ENCODE data around the gene COX6A2. TPM values are rescaled to one million over a fixed set of nuclear protein-coding genes. Genes with fewer than 3 reads are reported as not detected.

The COX6A2 gene
- total RNA-seq, 2 experiments from 2014 or later: not detected

DNA sequence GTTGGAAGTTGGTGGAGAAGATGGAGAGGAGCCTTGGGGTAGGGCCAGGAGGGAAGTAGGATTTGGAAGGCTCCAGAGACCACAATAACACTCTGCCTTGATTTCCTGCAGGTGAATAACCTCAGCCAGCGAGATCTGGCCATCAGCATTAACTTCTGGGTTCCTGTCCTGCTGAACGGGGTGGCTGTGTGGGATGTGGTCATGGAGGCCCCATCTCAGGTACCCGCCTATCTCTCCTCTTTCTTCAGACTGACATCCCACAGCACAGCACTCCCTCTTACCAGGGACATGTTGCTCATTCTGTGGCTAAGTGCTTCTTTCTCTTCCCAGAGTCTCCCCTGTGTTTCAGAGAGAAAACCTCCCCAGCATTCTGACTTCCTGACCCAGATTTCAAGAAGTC is 4.9 kb downstream of the COX6A2 start:
- Histone ChIP-seq H3K27ac (ENCODE audit: low read depth in 1 of 2, low read length in 2 of 2) (no peak overlapping the region), H3K4me3 (ENCODE audit: low read length) (no peak overlapping the region), H3K4me1 (ENCODE audit: insufficient read depth, low read length) (peaks cover 18% of the 10 kb centered on the region), H3K27me3 (ENCODE audit: control insufficient read depth in 1 of 2, insufficient read depth in 2 of 2, low read length in 2 of 2) (no peaks in the 10 kb centered on the region), H3K36me3 (ENCODE audit: insufficient read depth, low read length) (no peaks in the 10 kb centered on the region), H3K9me3 (ENCODE audit: control insufficient read depth in 1 of 2, insufficient read depth in 1 of 2, low read length in 2 of 2) (peaks cover 0 to 9% of the 10 kb centered on the region in 2 experiments)
- no peaks in the 10 kb centered on the region for H3K4me1 Mint-ChIP-seq (ENCODE audit: low read depth)
- DNase-seq (no peak), ATAC-seq (ENCODE audit: poor library complexity) (no peak)
- H3K4me3 Mint-ChIP-seq: no peak overlapping the region
- POLR2A ChIA-PET: no interaction called here
- H3K36me3 Mint-ChIP-seq (ENCODE audit: low read depth): no peaks in the 10 kb centered on the region
- intact Hi-C loops (cut with DNase I, micrococcal nuclease): no loop called here
- H3K27me3 Mint-ChIP-seq: peaks cover 15% of the 10 kb centered on the region
- TF ChIP-seq, protein P1, sequence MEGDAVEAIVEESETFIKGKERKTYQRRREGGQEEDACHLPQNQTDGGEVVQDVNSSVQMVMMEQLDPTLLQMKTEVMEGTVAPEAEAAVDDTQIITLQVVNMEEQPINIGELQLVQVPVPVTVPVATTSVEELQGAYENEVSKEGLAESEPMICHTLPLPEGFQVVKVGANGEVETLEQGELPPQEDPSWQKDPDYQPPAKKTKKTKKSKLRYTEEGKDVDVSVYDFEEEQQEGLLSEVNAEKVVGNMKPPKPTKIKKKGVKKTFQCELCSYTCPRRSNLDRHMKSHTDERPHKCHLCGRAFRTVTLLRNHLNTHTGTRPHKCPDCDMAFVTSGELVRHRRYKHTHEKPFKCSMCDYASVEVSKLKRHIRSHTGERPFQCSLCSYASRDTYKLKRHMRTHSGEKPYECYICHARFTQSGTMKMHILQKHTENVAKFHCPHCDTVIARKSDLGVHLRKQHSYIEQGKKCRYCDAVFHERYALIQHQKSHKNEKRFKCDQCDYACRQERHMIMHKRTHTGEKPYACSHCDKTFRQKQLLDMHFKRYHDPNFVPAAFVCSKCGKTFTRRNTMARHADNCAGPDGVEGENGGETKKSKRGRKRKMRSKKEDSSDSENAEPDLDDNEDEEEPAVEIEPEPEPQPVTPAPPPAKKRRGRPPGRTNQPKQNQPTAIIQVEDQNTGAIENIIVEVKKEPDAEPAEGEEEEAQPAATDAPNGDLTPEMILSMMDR (IDR thresholded peaks at IDR 0.05): no peak
- no peaks in the 10 kb centered on the region for H3K9me3 Mint-ChIP-seq
- H3K27ac Mint-ChIP-seq: no peak overlapping the region
- CTCF ChIA-PET: no interaction called here

DNA sequence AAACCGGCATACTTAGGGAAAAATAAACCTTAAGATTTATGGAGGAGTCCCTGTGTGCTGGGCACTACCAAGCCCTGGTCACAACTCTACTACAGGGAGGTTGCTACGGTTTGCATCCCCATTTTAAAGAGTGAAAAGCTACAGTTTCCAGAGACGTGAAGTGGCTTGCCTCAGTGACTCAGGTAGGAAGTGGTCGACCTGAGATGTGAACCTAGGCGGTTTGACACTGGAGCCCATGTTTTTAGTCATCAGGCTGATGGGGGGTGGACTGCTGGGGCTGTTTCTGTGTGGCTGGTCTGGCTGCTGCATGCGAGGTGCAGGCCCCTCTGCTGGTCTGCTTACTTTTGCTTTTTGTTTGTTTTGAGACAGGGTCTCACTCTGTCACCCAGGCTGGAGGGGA is 6.6 kb downstream of the COX6A2 start:
- ChIA-PET POLR2A (no interaction called here), CTCF (no interaction called here)
- Mint-ChIP-seq H3K4me3 (no peak overlapping the region), H3K36me3 (ENCODE audit: low read depth) (no peaks in the 10 kb centered on the region), H3K27me3 (peaks cover 20% of the 10 kb centered on the region), H3K4me1 (ENCODE audit: low read depth) (no peaks in the 10 kb centered on the region), H3K27ac (no peak overlapping the region), H3K9me3 (no peaks in the 10 kb centered on the region)
- no peak overlapping the region for H3K4me3 ChIP-seq (ENCODE audit: low read length)
- peaks cover 0 to 10% of the 10 kb centered on the region in 2 experiments for H3K9me3 ChIP-seq (ENCODE audit: control insufficient read depth in 1 of 2, insufficient read depth in 1 of 2, low read length in 2 of 2)
- intact Hi-C loops (cut with DNase I, micrococcal nuclease): no loop called here
- TF ChIP-seq, protein P1 (IDR thresholded peaks at IDR 0.05): no peak
- H3K27ac ChIP-seq (ENCODE audit: low read depth in 1 of 2, low read length in 2 of 2): no peak overlapping the region
- H3K36me3 ChIP-seq (ENCODE audit: insufficient read depth, low read length): no peaks in the 10 kb centered on the region
- DNase-seq (peak in 4 of 14 experiments; percentile 16 to 71 (median 35)), ATAC-seq (ENCODE audit: poor library complexity) (no peak)
- H3K4me1 ChIP-seq (ENCODE audit: insufficient read depth, low read length): peaks cover 7% of the 10 kb centered on the region
- H3K27me3 ChIP-seq (ENCODE audit: control insufficient read depth in 1 of 2, insufficient read depth in 2 of 2, low read length in 2 of 2): no peaks in the 10 kb centered on the region

DNA sequence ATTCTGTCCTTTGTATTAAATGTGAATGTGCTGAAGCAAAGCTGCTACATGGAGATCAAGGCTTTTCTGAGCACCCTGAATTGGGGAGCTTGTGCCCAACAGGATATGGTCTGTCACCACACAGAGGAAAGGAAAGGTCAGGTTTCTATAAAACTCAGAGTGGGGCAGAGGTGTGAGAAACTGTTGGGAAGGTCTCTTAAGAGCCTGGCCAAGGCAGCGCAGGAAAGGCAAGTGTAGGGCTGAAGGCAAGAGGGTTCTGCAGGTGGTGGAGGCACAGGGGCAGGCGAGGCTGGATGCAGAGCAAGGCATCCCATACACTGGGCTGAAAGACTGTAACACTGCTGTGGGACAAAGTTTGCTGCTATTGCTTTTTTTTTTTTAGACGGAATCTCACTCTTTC is 8.1 kb downstream of the COX6A2 start:
- Mint-ChIP-seq H3K27ac (no peak overlapping the region), H3K4me3 (no peak overlapping the region), H3K9me3 (no peaks in the 10 kb centered on the region), H3K27me3 (peaks cover 20% of the 10 kb centered on the region), H3K36me3 (ENCODE audit: low read depth) (no peaks in the 10 kb centered on the region), H3K4me1 (ENCODE audit: low read depth) (no peaks in the 10 kb centered on the region)
- POLR2A ChIA-PET: no interaction called here
- H3K4me3 ChIP-seq (ENCODE audit: low read length): no peak overlapping the region
- H3K36me3 ChIP-seq (ENCODE audit: insufficient read depth, low read length): no peaks in the 10 kb centered on the region
- DNase-seq (peak in 1 of 14 experiments; percentile 30), ATAC-seq (ENCODE audit: poor library complexity) (no peak)
- H3K4me1 ChIP-seq (ENCODE audit: insufficient read depth, low read length): peaks cover 7% of the 10 kb centered on the region
- CTCF ChIA-PET: no interaction called here
- intact Hi-C loops (cut with DNase I, micrococcal nuclease): no loop called here
- TF ChIP-seq, protein P1 (IDR thresholded peaks at IDR 0.05): no peak
- H3K27me3 ChIP-seq (ENCODE audit: control insufficient read depth in 1 of 2, insufficient read depth in 2 of 2, low read length in 2 of 2): no peaks in the 10 kb centered on the region
- peaks cover 0 to 10% of the 10 kb centered on the region in 2 experiments for H3K9me3 ChIP-seq (ENCODE audit: control insufficient read depth in 1 of 2, insufficient read depth in 1 of 2, low read length in 2 of 2)
- H3K27ac ChIP-seq (ENCODE audit: low read depth in 1 of 2, low read length in 2 of 2): no peak overlapping the region
